ENCODE measurements around the gene HMCN2.
"Not testable (repeated sequence)": the region's sequence is repeated elsewhere in the genome, so short reads cannot be mapped to it uniquely, and the experiment has no call there.

Gene HMCN2

GRCh38 chr9:130395810-130396435 lies 130.4 kb downstream of the HMCN2 start:
- no peak for DNase-seq

GRCh38 chr9:130396581-130396980 lies 131.0 kb downstream of the HMCN2 start:
- DNase-seq: no peak

- no peak for DNase-seq
These were observed 133.1 kb downstream of the HMCN2 start for GRCh38 chr9:130398487-130399240.

- no peak for DNase-seq
These were observed 134.2 kb downstream of the HMCN2 start for GRCh38 chr9:130399768-130400167.

- no peak for DNase-seq
These were observed 135.3 kb downstream of the HMCN2 start for GRCh38 chr9:130400870-130401269.

- DNase-seq: not testable (repeated sequence)
These were observed 136.2 kb downstream of the HMCN2 start for GRCh38 chr9:130401742-130402141.

GRCh38 chr9:130402243-130402642 lies 136.7 kb downstream of the HMCN2 start:
- no peak for DNase-seq

- no peak for DNase-seq
These were observed 137.3 kb downstream of the HMCN2 start for GRCh38 chr9:130402645-130403440.

GRCh38 chr9:130405657-130406257 lies 140.2 kb downstream of the HMCN2 start:
- DNase-seq: no peak

- no peak for DNase-seq
These were observed 140.8 kb downstream of the HMCN2 start for GRCh38 chr9:130406278-130406895.

- no peak for DNase-seq
These were observed 142.5 kb downstream of the HMCN2 start for GRCh38 chr9:130407916-130408663.

GRCh38 chr9:130408669-130409068 lies 143.1 kb downstream of the HMCN2 start:
- DNase-seq: no peak

- no peak for DNase-seq
These were observed 143.7 kb downstream of the HMCN2 start for GRCh38 chr9:130409246-130409645.

- no peak for DNase-seq
These were observed 144.9 kb downstream of the HMCN2 start for GRCh38 chr9:130410443-130410842.

GRCh38 chr9:130411566-130411915 lies 146.0 kb downstream of the HMCN2 start:
- no peak for DNase-seq

GRCh38 chr9:130414081-130414731 lies 148.6 kb downstream of the HMCN2 start:
- no peak for DNase-seq

GRCh38 chr9:130414910-130415746 lies 149.6 kb downstream of the HMCN2 start:
- no peak for DNase-seq

- no peak for DNase-seq
These were observed 152.0 kb downstream of the HMCN2 start for GRCh38 chr9:130417602-130418001.

- DNase-seq: no peak
These were observed 153.2 kb downstream of the HMCN2 start for GRCh38 chr9:130418776-130419175.

- no peak for DNase-seq
These were observed 154.0 kb downstream of the HMCN2 start for GRCh38 chr9:130419521-130420035.

Measured in DMS79 treated with DMSO at 0.1 percent for 48 hours (cell line).